ENCODE results near the gene CSTPP1.

DNA sequence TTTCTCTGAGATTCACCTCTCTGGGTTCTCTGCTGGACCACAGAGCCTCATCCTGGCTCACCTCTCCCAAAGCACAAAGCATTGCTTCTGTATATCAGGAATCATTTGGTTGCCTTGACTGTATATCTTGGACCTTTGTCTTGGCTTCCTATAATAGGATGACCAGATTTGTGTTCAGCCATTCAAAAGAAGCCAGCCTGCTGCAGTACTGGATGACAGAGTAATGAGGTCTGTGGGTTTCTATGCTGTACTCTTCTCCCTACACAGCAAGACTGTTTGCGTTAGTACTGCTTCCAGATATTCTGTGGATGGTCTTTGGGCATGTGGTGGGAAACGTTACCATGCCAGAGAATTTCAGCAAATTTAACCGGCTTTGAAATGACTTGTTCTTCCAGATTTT lies 200.4 kb downstream of the CSTPP1 start:
- TF ChIP-seq EZH2 (IDR thresholded peaks at IDR 0.05; ENCODE audit: borderline replicate concordance, low read depth, low read length, severe bottlenecking) = no peak
- TF ChIP-seq, protein P1, sequence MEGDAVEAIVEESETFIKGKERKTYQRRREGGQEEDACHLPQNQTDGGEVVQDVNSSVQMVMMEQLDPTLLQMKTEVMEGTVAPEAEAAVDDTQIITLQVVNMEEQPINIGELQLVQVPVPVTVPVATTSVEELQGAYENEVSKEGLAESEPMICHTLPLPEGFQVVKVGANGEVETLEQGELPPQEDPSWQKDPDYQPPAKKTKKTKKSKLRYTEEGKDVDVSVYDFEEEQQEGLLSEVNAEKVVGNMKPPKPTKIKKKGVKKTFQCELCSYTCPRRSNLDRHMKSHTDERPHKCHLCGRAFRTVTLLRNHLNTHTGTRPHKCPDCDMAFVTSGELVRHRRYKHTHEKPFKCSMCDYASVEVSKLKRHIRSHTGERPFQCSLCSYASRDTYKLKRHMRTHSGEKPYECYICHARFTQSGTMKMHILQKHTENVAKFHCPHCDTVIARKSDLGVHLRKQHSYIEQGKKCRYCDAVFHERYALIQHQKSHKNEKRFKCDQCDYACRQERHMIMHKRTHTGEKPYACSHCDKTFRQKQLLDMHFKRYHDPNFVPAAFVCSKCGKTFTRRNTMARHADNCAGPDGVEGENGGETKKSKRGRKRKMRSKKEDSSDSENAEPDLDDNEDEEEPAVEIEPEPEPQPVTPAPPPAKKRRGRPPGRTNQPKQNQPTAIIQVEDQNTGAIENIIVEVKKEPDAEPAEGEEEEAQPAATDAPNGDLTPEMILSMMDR (IDR thresholded peaks at IDR 0.05; ENCODE audit: extremely low read depth in 1 of 2, insufficient read depth in 1 of 2, low read depth in 1 of 2, low read length in 2 of 2) = no peak
- no peak for TF ChIP-seq POLR2A (IDR thresholded peaks at IDR 0.05; ENCODE audit: low read depth, low read length)
- TF ChIP-seq, protein P2, sequence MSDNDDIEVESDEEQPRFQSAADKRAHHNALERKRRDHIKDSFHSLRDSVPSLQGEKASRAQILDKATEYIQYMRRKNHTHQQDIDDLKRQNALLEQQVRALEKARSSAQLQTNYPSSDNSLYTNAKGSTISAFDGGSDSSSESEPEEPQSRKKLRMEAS (IDR thresholded peaks at IDR 0.05; ENCODE audit: insufficient read depth, insufficient read length) = no peak
- TF ChIP-seq POLR2AphosphoS5 (IDR thresholded peaks at IDR 0.05; ENCODE audit: insufficient read depth, low read depth, low read length) = no peak
- TF ChIP-seq GATA2 (IDR thresholded peaks at IDR 0.05; ENCODE audit: insufficient read depth, insufficient read length, low read depth, low read length) = no peak
- TF ChIP-seq JUN (IDR thresholded peaks at IDR 0.05; ENCODE audit: borderline replicate concordance, insufficient read depth, insufficient read length, low read depth) = no peak

All from endothelial cell of umbilical vein (primary cell).